GM23338 (cell line): ENCODE results near the gene ERC2.

ENCODE experiments used
- CREB1 ChIP-seq: fragments of 250-450 bp; sonication (Bioruptor Pico); IDR thresholded peaks from 2 replicates; pipeline ENCODE4 v1.5.0; 2020; ENCODE audit warnings: low read depth, mild to moderate bottlenecking, moderate library complexity
- CTCF ChIP-seq, 2 experiments: fragments of 200-600 bp in 1 of 2; sonication (generic) in 1 of 2; conservative IDR thresholded peaks; 2 replicates each; pipeline versions ENCODE4 v1.5.1 to v1.6.1; 2016 to 2017; ENCODE audit warnings: antibody characterized with exemption in 2 of 2, low read depth in 2 of 2, mild to moderate bottlenecking in 2 of 2, moderate library complexity in 1 of 2
- ETS1 ChIP-seq: IDR thresholded peaks from 2 replicates; pipeline ENCODE4 v1.6.1; 2016; ENCODE audit warnings: antibody characterized with exemption
- EZH2 ChIP-seq: fragments of 200-600 bp; sonication (generic); IDR thresholded peaks from one replicate; pipeline ENCODE4 v1.8.0; 2017; ENCODE audit warnings: antibody characterized with exemption, mild to moderate bottlenecking, low read depth; ENCODE audit not compliant: unreplicated experiment
- EZH2phosphoT487 ChIP-seq: fragments of 200-600 bp; sonication (generic); IDR thresholded peaks from one replicate; pipeline ENCODE4 v1.8.1; 2018; ENCODE audit warnings: antibody characterized with exemption; ENCODE audit not compliant: unreplicated experiment
- POLR2AphosphoS5 ChIP-seq: IDR thresholded peaks from 2 replicates; pipeline ENCODE4 v1.6.1; 2016; ENCODE audit warnings: antibody characterized with exemption, low read depth
- ZNF462 ChIP-seq: fragments of 250-450 bp; sonication (Bioruptor Pico); IDR thresholded peaks from 2 replicates; pipeline ENCODE4 v1.5.0; 2020; ENCODE audit warnings: mild to moderate bottlenecking, moderate library complexity

- no peak for TF ChIP-seq EZH2
- no peak for TF ChIP-seq POLR2AphosphoS5
- TF ChIP-seq CTCF (conservative IDR thresholded peaks at IDR 0.05; ENCODE audit: low read depth in 2 of 2) = no peak
- no peak for TF ChIP-seq CREB1
- no peak for TF ChIP-seq ETS1
- no peak for TF ChIP-seq EZH2phosphoT487
- TF ChIP-seq ZNF462 (CRISPR knock-in tag) = no peak
Measured at GRCh38 chr3:55647670-55648069, 820.6 kb downstream of the ERC2 start.
